Stimulated activated memory B cell treated with anti-CD40 and anti-IgM and Interleukin-4, amounts not matched to agents 10 μg/mL and 1 μg/mL and 100 μg/mL, for 72 hours (primary cell): Measurements from ENCODE around the gene SLC2A10.
A peak's percentile ranks its signal among the peaks of the same experiment; 100 is the strongest.
"Not testable (repeated sequence)": the region's sequence is repeated elsewhere in the genome, so short reads cannot be mapped to it uniquely, and the experiment has no call there.

ENCODE experiments used
- ATAC-seq: fragments of 150-1000 bp; cut with Tn5 transposase; 2 replicates; pipeline ENCODE4 v1.10.0; 2021
- H3K27ac Mint-ChIP-seq: one replicate; pipeline ENCODE4 v1.8.0; 2022; ENCODE audit warnings: mild to moderate bottlenecking, mixed read lengths
- H3K27me3 Mint-ChIP-seq: one replicate; pipeline ENCODE4 v1.8.0; 2022; ENCODE audit warnings: mixed read lengths
- H3K36me3 Mint-ChIP-seq: one replicate; pipeline ENCODE4 v1.8.0; 2022; ENCODE audit warnings: mixed read lengths
- H3K4me1 Mint-ChIP-seq: one replicate; pipeline ENCODE4 v1.8.0; 2022; ENCODE audit warnings: mixed read lengths
- H3K4me3 Mint-ChIP-seq: one replicate; pipeline ENCODE4 v1.8.0; 2022; ENCODE audit warnings: mild to moderate bottlenecking, moderate library complexity, mixed read lengths
- H3K9me3 Mint-ChIP-seq: one replicate; pipeline ENCODE4 v1.8.0; 2022; ENCODE audit warnings: mixed read lengths

SLC2A10 gene

DNA sequence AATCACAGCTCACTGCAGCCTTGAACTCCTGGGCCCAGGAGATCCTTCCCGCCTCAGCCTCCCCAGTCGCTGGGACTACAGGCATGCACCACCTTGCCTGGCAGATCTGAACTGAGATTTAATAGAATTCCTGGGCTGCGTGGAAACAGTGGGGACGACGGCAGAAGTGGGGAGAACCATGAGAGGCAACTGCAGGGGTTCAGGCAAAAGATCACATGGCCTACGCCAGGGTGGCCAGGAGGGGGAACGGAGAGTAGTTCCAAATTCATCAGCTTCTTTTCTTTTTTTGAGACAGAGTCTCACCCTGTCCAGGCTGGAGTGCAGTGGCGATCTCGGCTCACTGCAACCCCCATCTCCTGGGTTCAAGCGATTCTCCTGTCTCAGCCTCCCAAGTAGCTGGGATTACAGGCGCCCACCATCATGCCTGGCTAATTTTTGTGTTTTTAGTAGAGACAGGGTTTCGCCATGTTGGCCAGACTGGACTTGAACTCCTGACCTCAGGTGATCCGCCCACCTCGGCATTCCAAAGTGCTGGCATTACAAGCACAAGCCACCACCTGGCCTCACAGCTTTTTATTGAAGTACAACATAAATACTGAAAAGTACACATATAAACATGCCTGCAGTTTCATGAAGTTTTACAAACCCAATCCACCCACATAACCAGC is 32.7 kb upstream of the SLC2A10 start:
- not testable (repeated sequence) for H3K9me3 Mint-ChIP-seq, ATAC-seq, H3K4me3 Mint-ChIP-seq, H3K36me3 Mint-ChIP-seq, H3K27ac Mint-ChIP-seq, H3K27me3 Mint-ChIP-seq
- peaks cover 12% of the 10 kb centered on the region for H3K4me1 Mint-ChIP-seq

DNA sequence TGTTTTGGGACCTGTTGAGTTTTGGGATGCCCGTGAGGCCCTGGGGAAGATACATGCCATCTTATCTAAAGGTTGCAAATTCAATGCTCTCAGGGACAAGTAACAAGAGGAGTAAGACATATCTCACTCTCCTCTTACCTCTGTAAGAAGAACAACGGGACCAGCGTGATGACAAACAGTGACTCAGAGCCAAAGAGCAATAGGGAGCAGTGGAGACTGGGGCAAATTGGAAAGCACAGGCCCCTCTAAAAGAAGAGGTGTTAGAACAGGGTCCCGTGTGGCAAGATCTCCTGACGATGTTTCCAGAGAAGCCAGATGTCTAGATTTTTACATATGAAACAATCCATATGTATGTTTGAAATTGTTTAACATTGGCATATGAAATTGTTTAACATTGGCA is 31.8 kb upstream of the SLC2A10 start:
- peaks cover 4% of the 10 kb centered on the region for H3K36me3 Mint-ChIP-seq
- no peak for ATAC-seq
- H3K4me1 Mint-ChIP-seq = peaks cover 15% of the 10 kb centered on the region
- no peak overlapping the region for H3K27ac Mint-ChIP-seq
- H3K9me3 Mint-ChIP-seq = no peaks in the 10 kb centered on the region
- no peaks in the 10 kb centered on the region for H3K27me3 Mint-ChIP-seq
- no peak overlapping the region for H3K4me3 Mint-ChIP-seq

- no peak overlapping the region for H3K4me3 Mint-ChIP-seq
- H3K36me3 Mint-ChIP-seq = peaks cover 5% of the 10 kb centered on the region
- H3K4me1 Mint-ChIP-seq = peaks cover 24% of the 10 kb centered on the region
- H3K9me3 Mint-ChIP-seq = no peaks in the 10 kb centered on the region
- H3K27me3 Mint-ChIP-seq = no peaks in the 10 kb centered on the region
- ATAC-seq = no peak
- H3K27ac Mint-ChIP-seq = no peak overlapping the region
Measured at GRCh38 chr20:46678516-46678915, 30.9 kb upstream of the SLC2A10 start.

- Mint-ChIP-seq H3K36me3 (peaks cover 15% of the 10 kb centered on the region), H3K4me3 (no peak overlapping the region), H3K9me3 (no peaks in the 10 kb centered on the region), H3K27ac (no peak overlapping the region), H3K27me3 (no peaks in the 10 kb centered on the region), H3K4me1 (peaks cover 38% of the 10 kb centered on the region)
- ATAC-seq = no peak
Measured at GRCh38 chr20:46680684-46681031, 28.8 kb upstream of the SLC2A10 start.

DNA sequence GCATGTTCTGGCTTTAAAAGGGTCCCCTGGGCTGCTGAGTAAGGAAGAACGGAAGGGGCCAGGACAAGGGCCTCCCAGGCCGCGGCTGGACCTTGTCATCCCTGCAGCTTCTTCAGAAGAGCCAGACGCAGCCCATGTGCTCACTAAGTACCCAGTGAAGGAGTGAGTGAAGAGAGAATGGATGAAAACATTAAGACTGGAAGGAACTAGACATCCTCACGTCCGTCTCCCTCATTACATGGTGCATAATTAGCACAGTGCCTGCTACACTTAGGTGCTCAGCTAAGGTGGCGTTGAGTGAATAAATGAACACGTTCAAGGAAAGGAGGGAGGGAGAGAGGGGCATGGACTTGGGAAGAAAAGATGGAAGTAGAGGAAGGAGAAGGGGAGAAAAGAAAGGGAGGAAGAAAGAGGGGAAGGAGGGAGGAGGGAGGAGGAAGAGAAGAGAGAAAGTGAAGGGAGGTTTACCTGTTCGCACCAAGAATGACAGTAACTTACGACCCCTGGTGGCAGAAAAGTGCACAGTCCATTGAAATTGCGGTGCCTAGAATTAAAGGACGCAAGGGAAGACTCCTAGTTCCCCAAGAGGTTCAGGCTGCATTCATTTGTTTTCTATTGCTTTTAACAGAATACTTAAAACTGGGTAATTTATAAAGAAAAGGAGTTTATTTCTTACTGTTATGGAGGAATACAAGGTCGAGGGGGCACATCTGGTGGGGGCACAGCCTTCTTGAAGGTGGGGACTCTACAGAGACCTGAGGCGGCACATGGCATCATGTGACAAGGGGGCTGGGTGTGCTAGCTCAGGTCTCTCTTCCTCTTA is 28.2 kb upstream of the SLC2A10 start:
- Mint-ChIP-seq H3K36me3 (peaks cover 20% of the 10 kb centered on the region), H3K4me1 (peaks cover 39% of the 10 kb centered on the region), H3K9me3 (no peaks in the 10 kb centered on the region), H3K27ac (no peak overlapping the region), H3K27me3 (no peaks in the 10 kb centered on the region), H3K4me3 (no peak overlapping the region)
- peak; percentile 51 for ATAC-seq

GRCh38 chr20:46682063-46682821 is 27.2 kb upstream of the SLC2A10 start:
- no peak for ATAC-seq
- peaks cover 49% of the 10 kb centered on the region for H3K4me1 Mint-ChIP-seq
- no peaks in the 10 kb centered on the region for H3K9me3 Mint-ChIP-seq
- no peak overlapping the region for H3K4me3 Mint-ChIP-seq
- peaks cover 26% of the 10 kb centered on the region for H3K36me3 Mint-ChIP-seq
- H3K27me3 Mint-ChIP-seq = no peaks in the 10 kb centered on the region
- no peak overlapping the region for H3K27ac Mint-ChIP-seq

DNA sequence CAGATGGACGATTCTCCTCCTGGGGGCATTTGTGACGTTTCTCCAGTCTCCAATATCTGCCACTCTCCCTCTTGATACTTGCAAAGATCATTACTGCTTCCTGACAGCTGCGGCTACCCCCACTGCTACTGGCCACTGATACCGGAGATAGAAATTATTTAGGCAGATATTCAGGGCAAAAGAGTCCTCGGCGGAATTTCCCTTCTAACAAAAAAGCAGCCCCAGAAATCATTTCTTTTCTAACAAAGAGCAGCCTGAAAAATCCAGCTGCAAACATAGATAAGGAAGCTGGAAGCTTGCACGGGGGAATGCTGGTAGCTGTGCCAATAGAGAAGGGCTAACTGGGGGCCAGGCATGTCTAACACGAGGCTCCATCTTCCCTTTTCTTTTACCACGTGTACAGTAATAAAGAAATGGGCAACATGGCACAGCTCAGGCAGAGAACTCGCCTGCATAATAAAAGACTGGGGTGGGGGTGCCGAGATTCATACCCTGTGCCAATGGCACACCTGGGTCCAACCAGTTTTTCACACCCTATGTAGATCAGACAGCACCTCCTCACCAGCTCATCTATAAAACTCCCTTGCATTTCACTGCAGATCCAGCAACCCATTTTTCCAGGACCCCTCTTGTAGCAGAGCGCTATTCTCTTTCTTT is 26.3 kb upstream of the SLC2A10 start:
- no peak for ATAC-seq
- Mint-ChIP-seq H3K9me3 (no peaks in the 10 kb centered on the region), H3K4me3 (no peak overlapping the region), H3K36me3 (peaks cover 26% of the 10 kb centered on the region), H3K27me3 (no peaks in the 10 kb centered on the region), H3K27ac (no peak overlapping the region), H3K4me1 (peaks cover 58% of the 10 kb centered on the region)

DNA sequence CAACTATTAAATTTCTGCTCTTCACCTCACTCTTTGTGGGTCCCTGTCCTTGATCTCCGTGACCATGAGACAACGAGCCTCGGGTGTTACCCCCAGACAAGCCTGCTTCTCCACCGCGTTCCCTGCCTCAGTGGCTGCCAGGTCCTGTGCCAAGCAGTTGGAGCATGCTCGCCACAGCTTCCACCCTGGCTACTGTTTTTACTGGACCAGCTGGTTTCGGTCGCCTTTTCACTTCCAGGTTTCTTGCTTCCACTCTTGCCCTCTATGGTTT is 25.8 kb upstream of the SLC2A10 start:
- Mint-ChIP-seq H3K4me1 (peaks cover 63% of the 10 kb centered on the region), H3K36me3 (peaks cover 26% of the 10 kb centered on the region), H3K9me3 (no peaks in the 10 kb centered on the region), H3K27ac (no peak overlapping the region), H3K4me3 (no peak overlapping the region), H3K27me3 (no peaks in the 10 kb centered on the region)
- peak; percentile 34 for ATAC-seq

DNA sequence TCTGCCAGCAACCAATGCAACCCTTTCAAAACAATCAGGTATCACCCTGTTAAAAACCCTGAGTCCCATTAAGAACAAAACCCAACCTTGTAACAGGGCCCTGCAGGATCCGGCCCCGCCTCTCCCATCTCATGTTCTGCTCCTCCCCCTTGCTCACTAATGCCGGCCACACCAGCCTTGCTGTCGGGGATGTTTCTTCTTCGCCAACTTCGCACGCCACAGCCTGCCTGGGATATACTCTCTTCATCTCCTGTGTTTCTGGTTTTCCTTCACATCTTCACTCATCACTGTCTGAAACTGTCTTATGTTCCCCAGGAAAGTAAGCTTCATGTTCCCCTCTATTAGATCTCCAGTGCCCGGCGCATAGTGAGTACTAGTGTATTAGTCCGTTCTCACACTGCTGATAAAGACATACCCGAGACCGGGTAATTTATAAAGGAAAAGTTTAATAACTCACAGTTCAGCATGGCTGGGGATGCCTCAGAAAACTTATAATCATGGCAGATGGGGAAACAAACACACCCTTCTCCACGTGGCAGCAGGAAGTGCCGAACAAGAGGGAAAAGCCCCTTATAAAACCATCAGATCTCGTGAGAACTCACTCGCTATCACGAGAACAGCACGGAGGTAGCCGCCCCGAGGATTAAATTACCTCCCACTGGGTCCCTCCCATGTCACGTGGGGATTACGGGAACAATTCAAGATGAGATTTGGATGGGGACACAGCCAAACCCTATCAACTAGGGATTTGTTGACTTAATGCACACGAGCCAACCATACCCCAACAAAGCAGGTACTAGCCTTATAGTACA is 25.3 kb upstream of the SLC2A10 start:
- Mint-ChIP-seq H3K27me3 (no peaks in the 10 kb centered on the region), H3K27ac (no peak overlapping the region), H3K4me3 (no peak overlapping the region), H3K36me3 (peaks cover 26% of the 10 kb centered on the region), H3K9me3 (no peaks in the 10 kb centered on the region), H3K4me1 (peaks cover 63% of the 10 kb centered on the region)
- ATAC-seq = no peak

GRCh38 chr20:46688151-46689081 is 21.0 kb upstream of the SLC2A10 start:
- Mint-ChIP-seq H3K27ac (peak overlapping the region; percentile 92), H3K9me3 (no peaks in the 10 kb centered on the region), H3K4me3 (peak overlapping the region; percentile 94), H3K36me3 (peaks cover 26% of the 10 kb centered on the region), H3K4me1 (peaks cover 48% of the 10 kb centered on the region), H3K27me3 (no peaks in the 10 kb centered on the region)
- ATAC-seq = no peak

DNA sequence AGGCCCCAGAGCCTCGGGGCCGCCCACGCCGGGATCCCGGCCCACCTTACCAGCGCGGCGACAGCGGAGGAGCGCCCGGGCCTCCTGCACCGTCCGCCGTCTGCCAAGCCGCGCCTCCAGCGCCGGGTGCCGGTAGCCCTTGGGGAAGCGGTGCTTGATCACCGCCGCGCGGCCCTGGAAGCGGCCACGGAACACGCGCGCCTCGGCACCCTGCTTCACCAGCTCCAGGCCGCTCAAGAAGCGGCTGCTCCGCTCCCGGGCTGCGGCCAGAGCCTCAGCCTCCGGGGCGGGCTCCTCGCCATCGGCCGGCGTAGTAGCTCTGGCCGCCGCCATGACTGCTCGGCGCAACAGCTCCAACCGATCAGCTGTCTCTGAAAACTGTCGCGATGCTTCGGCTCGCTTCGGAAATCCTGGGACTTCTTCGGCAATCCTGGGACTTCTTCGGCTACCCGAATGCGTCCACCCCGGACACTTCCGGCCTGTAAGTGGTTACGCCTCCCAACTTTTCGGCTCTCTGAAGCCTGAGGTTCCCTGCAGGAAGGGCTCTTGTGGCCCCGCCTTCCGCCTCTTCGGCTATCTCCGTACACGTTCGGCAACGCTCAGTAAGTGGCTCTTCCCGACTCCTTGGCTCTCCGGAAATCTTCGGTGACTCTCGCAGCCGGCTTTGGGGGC is 20.2 kb upstream of the SLC2A10 start, which contains the start of gene TP53RK:
TSS of gene TP53RK (minus strand) at position 363 of the 672 bp plus-strand sequence. CDS start at position 333, 30 bp downstream.
- no peaks in the 10 kb centered on the region for H3K27me3 Mint-ChIP-seq
- no peaks in the 10 kb centered on the region for H3K9me3 Mint-ChIP-seq
- peak within 1 kb of the TSS; percentile 92 for H3K27ac Mint-ChIP-seq
- peaks cover 19% of the 10 kb centered on the region for H3K36me3 Mint-ChIP-seq
- peak within 1 kb of the TSS; percentile 94 for H3K4me3 Mint-ChIP-seq
- peaks cover 40% of the 10 kb centered on the region for H3K4me1 Mint-ChIP-seq
- ATAC-seq = peak; percentile 99

DNA sequence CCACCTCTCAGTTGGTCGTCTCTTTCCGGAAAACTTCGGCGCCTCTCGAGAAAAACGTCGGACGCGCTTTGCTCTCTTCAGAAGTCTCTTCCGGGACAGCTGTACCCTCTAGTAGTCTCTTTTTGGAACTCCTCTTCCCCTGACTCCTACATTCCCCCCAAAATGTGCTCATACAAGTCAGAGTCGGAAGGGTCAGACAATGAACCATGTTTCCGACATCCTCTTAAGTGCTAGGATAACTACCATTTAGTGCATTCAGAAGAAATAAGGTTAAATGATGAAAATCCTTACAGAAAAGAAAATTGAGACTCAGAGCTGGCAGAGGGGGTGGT is 19.7 kb upstream of the SLC2A10 start:
- peaks cover 17% of the 10 kb centered on the region for H3K36me3 Mint-ChIP-seq
- H3K4me3 Mint-ChIP-seq = peak overlapping the region; percentile 94
- ATAC-seq = no peak
- H3K9me3 Mint-ChIP-seq = no peaks in the 10 kb centered on the region
- H3K27ac Mint-ChIP-seq = peak overlapping the region; percentile 92
- peaks cover 39% of the 10 kb centered on the region for H3K4me1 Mint-ChIP-seq
- no peaks in the 10 kb centered on the region for H3K27me3 Mint-ChIP-seq

- Mint-ChIP-seq H3K27me3 (no peaks in the 10 kb centered on the region), H3K4me1 (peaks cover 33% of the 10 kb centered on the region), H3K4me3 (peak overlapping the region; percentile 57), H3K27ac (peak overlapping the region; percentile 92), H3K9me3 (no peaks in the 10 kb centered on the region), H3K36me3 (peaks cover 11% of the 10 kb centered on the region)
- no peak for ATAC-seq
Measured at GRCh38 chr20:46690219-46691106, 19.0 kb upstream of the SLC2A10 start.
